B cell (primary cell): Measurements from ENCODE around the gene AK9. TPM values are rescaled to one million over a fixed set of nuclear protein-coding genes. Genes with fewer than 3 reads are reported as not detected.

ENCODE experiments used
- ATAC-seq: fragments of 200-7000 bp; cut with Tn5 transposase; one replicate; pipeline ENCODE4 v1.10.0; 2021; ENCODE audit warnings: low read depth, mild to moderate bottlenecking, moderate number of reproducible peaks, moderate library complexity
- CTCF ChIA-PET: fragments of 350-600 bp; sonication (Branson Sonifier 250); formaldehyde crosslinking; loops from one replicate; lab custom pipeline; 2021; ENCODE audit warnings: antibody characterized with exemption, inconsistent platforms; lab: Charles Lee
- POLR2A ChIA-PET: fragments of 350-600 bp; sonication (Branson Sonifier 250); formaldehyde crosslinking; loops from one replicate; lab custom pipeline; 2021; ENCODE audit warnings: antibody characterized with exemption; lab: Charles Lee
- DNase-seq: peaks from one replicate; pipeline ENCODE4 v3.0.0; 2013
- H2AFZ ChIP-seq: 2 replicates; pipeline ENCODE4 v1.6.1; 2012; ENCODE audit warnings: mild to moderate bottlenecking, low read depth, low read length; ENCODE audit not compliant: insufficient read depth, poor library complexity, severe bottlenecking
- H3K27ac ChIP-seq, 2 donors: 1 replicate in 1 of 2; 2 replicates in 1 of 2; pipeline ENCODE4 v1.5.1; 2012 to 2013; ENCODE audit warnings: low read length in 2 of 2, mild to moderate bottlenecking in 2 of 2, moderate library complexity in 1 of 2
- H3K27me3 ChIP-seq, 4 experiments: fragments of 200-600 bp in 1 of 4; sonication (generic) in 1 of 4; replicated peaks in 1 of 4; 1 replicate in 2 of 4; 2 replicates in 2 of 4; pipeline versions ENCODE4 v1.6.1 to v1.7.0; 2013 to 2016; ENCODE audit warnings: low read length in 3 of 4, mild to moderate bottlenecking in 2 of 4, mixed read lengths in 1 of 4, moderate library complexity in 1 of 4; ENCODE audit not compliant: insufficient read depth in 4 of 4, control insufficient read depth in 3 of 4; ENCODE audit errors: control extremely low read depth in 1 of 4
- H3K36me3 ChIP-seq, 2 experiments: replicated peaks in 1 of 2; 1 replicate in 1 of 2; 2 replicates in 1 of 2; pipeline versions ENCODE4 v1.6.1 to v1.7.1; 2013; ENCODE audit warnings: low read length in 1 of 2; ENCODE audit not compliant: insufficient read depth in 2 of 2, control insufficient read depth in 1 of 2; ENCODE audit errors: control extremely low read depth in 1 of 2, extremely low read depth in 1 of 2
- H3K4me1 ChIP-seq, 2 donors: fragments of 200-600 bp in 1 of 2; sonication (generic) in 1 of 2; 1 replicate in 1 of 2; 2 replicates in 1 of 2; pipeline versions ENCODE4 v1.5.1 to v1.6.1; 2013 to 2017; ENCODE audit warnings: low read length in 2 of 2; ENCODE audit not compliant: control insufficient read depth in 2 of 2, insufficient read depth in 2 of 2
- H3K4me2 ChIP-seq: replicated peaks from 2 replicates; pipeline ENCODE3; 2012; ENCODE audit warnings: mild to moderate bottlenecking, low read depth, low read length; ENCODE audit not compliant: poor library complexity, severe bottlenecking
- H3K4me3 ChIP-seq, 5 experiments: fragments of 200-600 bp in 1 of 5; sonication (generic) in 1 of 5; 1 replicate in 3 of 5; 2 replicates in 2 of 5; pipeline versions ENCODE4 v1.5.1 to v1.7.0; 2011 to 2016; ENCODE audit warnings: low read length in 4 of 5, mild to moderate bottlenecking in 4 of 5, low read depth in 2 of 5, control low read depth in 1 of 5, moderate library complexity in 1 of 5; ENCODE audit not compliant: insufficient read depth in 1 of 5; ENCODE audit errors: control extremely low read depth in 1 of 5, extremely low read depth in 1 of 5
- H3K79me2 ChIP-seq: fragments of 200-600 bp; sonication (generic); one replicate; pipeline ENCODE4 v1.6.0; 2016; ENCODE audit warnings: low read length; ENCODE audit not compliant: control insufficient read depth, insufficient read depth
- H3K9ac ChIP-seq: fragments of 200-600 bp; sonication (generic); 2 replicates; pipeline ENCODE4 v1.6.1; 2017; ENCODE audit warnings: mild to moderate bottlenecking, low read length, moderate library complexity
- H3K9me3 ChIP-seq, 3 donors: one replicate each; pipeline versions ENCODE4 v1.6.1 to v1.7.1; 2013; ENCODE audit warnings: low read length in 2 of 3; ENCODE audit not compliant: control insufficient read depth in 2 of 3, insufficient read depth in 1 of 3; ENCODE audit errors: control extremely low read depth in 1 of 3
- H4K20me1 ChIP-seq: 2 replicates; pipeline ENCODE4 v1.6.0; 2012; ENCODE audit warnings: mild to moderate bottlenecking, low read length; ENCODE audit not compliant: insufficient read depth, control insufficient read depth, poor library complexity, severe bottlenecking
- H3K27ac Mint-ChIP-seq: one replicate; pipeline ENCODE4 v1.8.0; 2021; ENCODE audit warnings: mixed read lengths
- H3K27me3 Mint-ChIP-seq: one replicate; pipeline ENCODE4 v1.8.0; 2021; ENCODE audit warnings: mixed read lengths
- H3K4me1 Mint-ChIP-seq: one replicate; pipeline ENCODE4 v1.8.0; 2021; ENCODE audit warnings: mixed read lengths
- H3K4me3 Mint-ChIP-seq: one replicate; pipeline ENCODE4 v1.8.0; 2021; ENCODE audit warnings: mixed read lengths
- H3K9me3 Mint-ChIP-seq: one replicate; pipeline ENCODE4 v1.8.0; 2022; ENCODE audit warnings: mixed read lengths; ENCODE audit not compliant: insufficient read depth
- CTCF ChIP-seq: fragments of 200-600 bp; IDR thresholded peaks from one replicate; pipeline ENCODE4 v1.8.0; 2022; ENCODE audit warnings: antibody characterized with exemption, mild to moderate bottlenecking
- EZH2 ChIP-seq: IDR thresholded peaks from 2 replicates; pipeline ENCODE4 v1.6.1; 2012; ENCODE audit warnings: borderline replicate concordance, low read depth, mild to moderate bottlenecking, moderate library complexity, low read length; ENCODE audit not compliant: insufficient read depth, poor library complexity, severe bottlenecking
- WGBS: methylation state at CpG from one replicate; pipeline ENCODE4 v1.1.5; 2013; ENCODE audit warnings: missing lambda C conversion rate; ENCODE audit not compliant: insufficient coverage; 5-methylcytosine and 5-hydroxymethylcytosine counted together
- intact Hi-C: fragments of 100-400 bp; cut with micrococcal nuclease; formaldehyde crosslinking; loops from one replicate; pipeline ENCODE4 v1.10.0; 2022
- polyA plus RNA-seq: library from polyadenylated mRNA; depleted of rRNA; stranded (reverse); fragments of >200 nt; gene quantifications from 2 replicates; pipeline ENCODE4 v1.2.3, GENCODE V29; 2012
- total RNA-seq, 2 donors: library from RNA; stranded (reverse); fragments of 120-200 nt in 1 of 2; gene quantifications; 1 replicate in 1 of 2; 2 replicates in 1 of 2; pipeline versions ENCODE4 v1.2.3 to v1.2.4, GENCODE V29; 2013 to 2022

The AK9 gene
- total and polyA plus RNA-seq, 2 donors (not counting 1 experiment from before 2014, with no cell fraction given): 6.4 to 26.5 TPM

GRCh38 chr6:109485266-109485935 is 205.6 kb downstream of the AK9 start:
- Histone ChIP-seq H3K9ac (no peak overlapping the region), H3K4me1 (peaks cover 22 to 35% of the 10 kb centered on the region in 2 donors), H3K79me2 (peaks cover 26% of the 10 kb centered on the region), H3K27me3 (no peaks in the 10 kb centered on the region), H2AFZ (no peak overlapping the region), H3K4me2 (no peak overlapping the region), H3K36me3 (peaks cover 4 to 15% of the 10 kb centered on the region in 2 experiments), H3K9me3 (no peaks in the 10 kb centered on the region), H4K20me1 (no peaks in the 10 kb centered on the region), H3K4me3 (no peak overlapping the region), H3K27ac (no peak overlapping the region)
- DNase-seq (no peak), ATAC-seq (no peak)
- no peak overlapping the region for H3K27ac Mint-ChIP-seq
- WGBS: no CpG with 5 or more reads among the region's 3 CpGs
- TF ChIP-seq EZH2: no peak
- TF ChIP-seq CTCF: no peak
- no peak overlapping the region for H3K4me3 Mint-ChIP-seq
- intact Hi-C loops: loop anchor here (10.0 kb wide), 1 partner anchor 1329 kb away; the partner anchor contains the start of gene CDK19
- no peaks in the 10 kb centered on the region for H3K9me3 Mint-ChIP-seq
- H3K27me3 Mint-ChIP-seq: no peaks in the 10 kb centered on the region
- H3K4me1 Mint-ChIP-seq: peaks cover 30% of the 10 kb centered on the region
- POLR2A ChIA-PET: interaction anchor here (1.6 kb wide), 1 partner anchor 29 kb away, joined by 3 read pairs; no protein-coding TSS in a partner anchor
- CTCF ChIA-PET: interaction anchor here (0.9 to 1.5 kb wide), 3 partner anchors 42 to 554 kb away, joined by 3 to 4 read pairs (median 3); no protein-coding TSS in a partner anchor

DNA sequence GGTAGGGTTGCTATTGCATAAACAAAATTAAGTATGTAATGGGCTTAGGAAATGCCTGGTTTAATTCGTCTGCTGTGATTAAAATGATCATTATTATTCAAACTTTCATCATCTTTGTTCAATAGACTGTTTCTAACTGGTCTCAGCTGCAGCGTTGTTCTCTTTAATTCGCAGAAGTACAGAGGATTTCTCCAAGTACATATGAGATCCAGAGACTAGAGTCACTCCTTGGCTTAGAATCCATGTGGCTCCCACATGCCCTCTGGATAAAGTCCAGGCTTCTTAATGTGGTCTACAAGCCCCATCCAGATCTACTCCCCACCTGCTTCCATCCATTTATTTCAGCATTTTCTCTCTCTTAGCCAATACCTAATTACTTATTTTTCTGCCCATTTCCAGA is 206.9 kb downstream of the AK9 start:
- peak overlapping the region in 2 of 5 experiments; percentile 65 for H3K4me3 ChIP-seq
- Mint-ChIP-seq H3K27ac (peak overlapping the region; percentile 85), H3K4me1 (peaks cover 40% of the 10 kb centered on the region), H3K27me3 (no peaks in the 10 kb centered on the region), H3K9me3 (no peaks in the 10 kb centered on the region), H3K4me3 (peak overlapping the region; percentile 90)
- whole genome bisulfite sequencing: 94% methylated on average over 2 of the region's 3 CpGs
- CTCF ChIA-PET: interaction anchor here (1.2 to 1.5 kb wide), 2 partner anchors 43 to 556 kb away, joined by 3 to 4 read pairs; no protein-coding TSS in a partner anchor
- DNase-seq (peak; percentile 26), ATAC-seq (no peak)
- H3K4me1 ChIP-seq: peaks cover 31 to 47% of the 10 kb centered on the region in 2 donors
- H2AFZ ChIP-seq: peak overlapping the region; percentile 78
- no peaks in the 10 kb centered on the region for H3K27me3 ChIP-seq
- no peaks in the 10 kb centered on the region for H3K9me3 ChIP-seq
- peak overlapping the region; percentile 65 to 79 for H3K27ac ChIP-seq
- peaks cover 6 to 18% of the 10 kb centered on the region in 2 experiments for H3K36me3 ChIP-seq
- POLR2A ChIA-PET: interaction anchor here (1.6 kb wide), 1 partner anchor 28 kb away, joined by 3 read pairs; no protein-coding TSS in a partner anchor
- TF ChIP-seq CTCF: no peak
- H3K9ac ChIP-seq: peak overlapping the region; percentile 68
- peak overlapping the region; percentile 79 for H3K4me2 ChIP-seq
- H4K20me1 ChIP-seq: no peaks in the 10 kb centered on the region
- H3K79me2 ChIP-seq: peaks cover 38% of the 10 kb centered on the region
- intact Hi-C loops: loop anchor here (5.0 to 10.0 kb wide), 2 partner anchors 698 to 1331 kb away; partner anchors contain the start of genes CDC40 and CDK19
